Measurements from ENCODE around the gene SLC41A3.

SLC41A3 gene

DNA sequence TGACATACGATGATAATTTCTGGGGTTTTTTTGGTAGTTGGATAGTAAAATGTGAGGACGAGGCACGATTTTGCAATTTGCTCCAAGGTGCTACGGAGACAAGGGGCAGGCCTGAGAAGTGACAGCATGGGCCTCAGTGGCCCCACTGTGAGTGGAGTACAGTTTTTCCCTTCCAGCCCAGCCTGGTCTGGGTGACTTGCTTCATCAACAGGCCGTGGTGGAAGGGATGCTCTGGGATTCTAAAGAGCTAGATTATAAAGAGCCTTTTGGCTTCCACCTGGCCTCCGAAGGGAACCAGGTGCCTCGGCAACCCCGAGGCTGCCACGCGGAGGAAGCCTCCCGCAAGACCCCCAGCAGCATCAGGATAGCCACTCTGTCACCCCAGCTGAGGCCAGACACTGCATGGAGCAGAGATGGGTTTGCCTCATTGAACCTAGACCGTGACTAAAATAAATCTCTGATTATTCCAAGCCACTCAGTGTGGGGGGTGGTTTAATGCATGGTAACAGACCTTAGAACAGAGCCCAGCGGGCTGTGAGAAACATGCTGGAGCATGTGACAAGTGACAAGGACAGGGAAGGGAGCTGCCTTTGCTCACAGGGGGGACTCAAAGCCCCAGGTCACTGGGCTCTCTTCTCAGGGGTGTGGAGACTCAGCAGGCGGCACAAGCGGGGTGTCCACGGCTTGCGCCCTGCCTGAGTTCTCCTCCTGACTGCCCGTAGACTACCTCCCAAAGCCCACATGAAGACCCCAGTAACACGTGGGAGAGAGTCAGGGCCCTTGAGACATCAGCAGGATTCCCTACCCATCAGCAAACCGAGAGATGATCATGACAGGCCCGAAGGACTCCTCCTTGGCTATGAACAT, 22.6 kb upstream of the SLC41A3 start:
- TF ChIP-seq, protein P1, sequence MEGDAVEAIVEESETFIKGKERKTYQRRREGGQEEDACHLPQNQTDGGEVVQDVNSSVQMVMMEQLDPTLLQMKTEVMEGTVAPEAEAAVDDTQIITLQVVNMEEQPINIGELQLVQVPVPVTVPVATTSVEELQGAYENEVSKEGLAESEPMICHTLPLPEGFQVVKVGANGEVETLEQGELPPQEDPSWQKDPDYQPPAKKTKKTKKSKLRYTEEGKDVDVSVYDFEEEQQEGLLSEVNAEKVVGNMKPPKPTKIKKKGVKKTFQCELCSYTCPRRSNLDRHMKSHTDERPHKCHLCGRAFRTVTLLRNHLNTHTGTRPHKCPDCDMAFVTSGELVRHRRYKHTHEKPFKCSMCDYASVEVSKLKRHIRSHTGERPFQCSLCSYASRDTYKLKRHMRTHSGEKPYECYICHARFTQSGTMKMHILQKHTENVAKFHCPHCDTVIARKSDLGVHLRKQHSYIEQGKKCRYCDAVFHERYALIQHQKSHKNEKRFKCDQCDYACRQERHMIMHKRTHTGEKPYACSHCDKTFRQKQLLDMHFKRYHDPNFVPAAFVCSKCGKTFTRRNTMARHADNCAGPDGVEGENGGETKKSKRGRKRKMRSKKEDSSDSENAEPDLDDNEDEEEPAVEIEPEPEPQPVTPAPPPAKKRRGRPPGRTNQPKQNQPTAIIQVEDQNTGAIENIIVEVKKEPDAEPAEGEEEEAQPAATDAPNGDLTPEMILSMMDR (IDR thresholded peaks at IDR 0.05; ENCODE audit: control insufficient read depth, extremely low read depth, insufficient read depth): no peak
- H3K4me3 ChIP-seq (ENCODE audit: low read depth, low read length): no peak overlapping the region
- DNase-seq (ENCODE audit: low read depth): no peak

DNA sequence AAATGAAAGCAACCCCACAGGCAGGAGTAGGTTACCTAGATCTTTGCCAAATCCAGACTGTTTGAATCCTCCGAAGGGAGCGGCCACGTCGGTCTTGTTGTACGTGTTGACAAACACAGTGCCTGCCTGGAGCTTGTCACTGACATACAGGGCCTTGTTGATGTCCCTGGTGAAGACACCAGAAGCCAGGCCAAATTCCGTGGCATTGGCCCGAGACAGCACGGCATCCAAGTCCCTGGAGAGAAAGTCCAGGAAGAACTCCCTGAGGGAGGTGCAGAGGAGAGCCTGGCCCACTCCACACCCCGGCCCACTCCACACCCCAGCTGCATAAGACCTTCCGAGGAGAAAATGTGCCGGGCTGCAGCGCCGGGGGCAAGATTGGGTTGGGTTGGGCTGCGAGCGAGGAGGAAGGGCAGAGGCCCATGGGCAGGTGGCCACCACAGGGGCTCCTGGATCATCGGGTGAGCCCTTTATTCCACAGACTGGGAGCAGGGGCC, 21.8 kb upstream of the SLC41A3 start:
- TF ChIP-seq, protein P1 (IDR thresholded peaks at IDR 0.05; ENCODE audit: control insufficient read depth, extremely low read depth, insufficient read depth): no peak
- DNase-seq (ENCODE audit: low read depth): no peak
- no peak overlapping the region for H3K4me3 ChIP-seq (ENCODE audit: low read depth, low read length)

DNA sequence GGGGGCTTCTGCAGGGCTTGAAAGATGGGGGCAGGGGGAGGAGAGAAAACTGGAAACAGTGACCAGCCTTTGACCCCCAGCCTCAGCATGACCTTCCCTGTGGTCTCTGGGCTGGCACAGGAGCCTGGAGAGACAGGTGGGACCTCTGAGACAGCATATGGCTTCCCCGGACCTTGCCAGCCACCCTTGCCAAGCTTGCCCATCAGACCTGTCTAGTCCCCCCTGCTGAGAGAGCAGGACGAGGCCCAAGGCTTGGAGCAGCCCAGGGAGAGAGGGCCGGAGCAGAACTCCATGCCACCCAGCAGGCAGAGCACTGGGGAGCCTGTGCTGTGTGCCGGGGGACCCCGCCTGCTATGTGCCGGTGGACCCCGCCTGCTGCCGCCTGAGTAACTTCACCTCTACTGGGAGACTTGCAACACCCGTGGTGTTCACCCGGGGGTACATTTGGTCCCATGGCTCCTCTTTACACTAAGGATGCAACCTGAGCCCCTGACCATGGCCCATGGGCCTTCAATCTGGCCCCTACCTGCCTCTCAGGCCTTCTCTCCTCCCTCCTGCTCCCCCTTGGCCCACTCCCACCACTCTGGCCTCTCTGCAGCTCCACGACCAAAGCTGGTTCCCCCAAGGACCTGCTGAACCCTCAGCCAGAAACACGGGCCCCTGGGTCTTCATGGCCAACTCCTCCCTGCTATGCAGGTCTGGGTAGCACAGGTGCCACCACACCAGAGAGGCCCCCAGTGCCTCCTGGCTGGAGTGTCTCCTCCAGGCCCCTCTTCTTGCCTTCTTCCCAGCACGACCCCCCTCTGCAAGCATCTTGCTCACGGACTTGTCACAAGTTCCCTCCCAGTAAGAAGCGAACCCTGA, 21.1 kb upstream of the SLC41A3 start:
- no peak for DNase-seq (ENCODE audit: low read depth)
- no peak overlapping the region for H3K4me3 ChIP-seq (ENCODE audit: low read depth, low read length)
- TF ChIP-seq, protein P1 (IDR thresholded peaks at IDR 0.05; ENCODE audit: control insufficient read depth, extremely low read depth, insufficient read depth): no peak

DNA sequence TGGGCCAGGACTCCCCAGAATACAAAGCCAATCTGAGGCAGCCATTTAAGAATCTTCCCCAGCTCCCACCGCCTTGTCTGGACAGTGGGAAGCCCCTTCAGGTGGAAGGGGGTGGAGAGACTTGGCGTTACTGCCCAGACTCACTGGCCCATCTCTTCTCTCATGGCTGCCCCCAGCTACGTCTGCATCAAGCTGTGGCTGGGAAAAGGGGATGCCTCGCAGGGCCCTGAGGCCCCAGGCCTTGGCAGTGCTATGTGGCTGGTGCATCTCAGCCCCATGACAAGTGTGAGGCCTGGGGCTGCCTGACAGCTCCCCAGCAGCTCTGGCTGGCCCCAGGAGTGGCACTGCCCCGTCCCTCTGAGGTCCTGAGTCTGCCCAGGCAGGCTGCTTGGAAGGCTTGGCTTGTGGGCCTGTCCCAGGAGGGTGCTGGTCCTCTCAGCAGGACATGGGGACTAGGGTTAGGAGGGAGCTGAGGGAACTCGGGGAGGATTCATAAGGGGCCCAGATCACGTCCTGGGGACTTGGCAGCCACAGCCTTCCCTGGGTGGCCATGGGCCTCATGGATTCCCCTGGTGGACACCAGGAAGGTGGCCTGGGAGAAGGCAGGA, 20.2 kb upstream of the SLC41A3 start:
- no peak for DNase-seq (ENCODE audit: low read depth)
- no peak overlapping the region for H3K4me3 ChIP-seq (ENCODE audit: low read depth, low read length)
- TF ChIP-seq, protein P1 (IDR thresholded peaks at IDR 0.05; ENCODE audit: control insufficient read depth, extremely low read depth, insufficient read depth): no peak

DNA sequence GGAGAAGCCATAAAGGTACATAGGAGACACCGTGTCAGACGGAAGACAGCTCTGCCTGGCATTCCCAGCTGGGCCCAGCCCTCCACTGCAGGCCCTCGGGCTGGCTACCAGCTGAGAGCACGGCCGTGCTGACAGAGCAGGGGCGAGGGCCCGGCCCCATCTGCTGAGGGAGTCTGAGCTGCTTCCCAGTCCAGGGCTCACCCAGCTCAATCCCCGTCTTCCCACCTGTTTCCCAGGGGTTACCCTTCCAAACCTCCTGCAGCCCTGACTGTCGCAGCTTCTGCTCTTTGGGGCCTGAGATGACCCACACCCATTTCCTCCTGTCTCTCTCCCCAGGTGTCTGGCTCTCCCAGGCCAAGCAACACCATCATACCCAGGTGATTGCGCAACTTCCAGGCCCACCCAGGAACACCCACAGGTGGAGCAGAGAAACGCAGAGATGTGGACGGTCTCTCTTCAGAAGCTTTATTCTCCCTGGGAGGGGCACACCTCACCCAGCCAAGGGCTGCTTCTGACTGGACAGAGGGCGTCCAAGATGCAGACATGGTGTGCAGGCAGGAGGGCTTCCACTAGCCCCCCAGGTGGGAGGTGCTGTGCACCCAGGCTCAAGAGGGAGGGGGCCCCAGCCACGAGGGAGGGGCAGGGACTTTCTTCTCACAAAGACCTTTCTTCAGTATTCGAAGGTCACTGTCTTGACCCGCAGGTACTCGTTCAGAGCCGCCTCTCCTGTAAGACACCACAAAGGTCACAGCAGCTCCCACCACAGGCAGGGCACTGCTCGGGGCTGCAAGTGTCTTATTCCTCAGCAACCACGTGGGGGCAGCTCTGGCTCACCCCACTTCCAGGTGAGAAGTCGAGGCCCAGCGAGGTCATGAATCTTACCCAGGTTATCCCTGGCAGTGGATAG, 19.4 kb upstream of the SLC41A3 start:
- no peak overlapping the region for H3K4me3 ChIP-seq (ENCODE audit: low read depth, low read length)
- DNase-seq (ENCODE audit: low read depth): no peak
- TF ChIP-seq, protein P1 (IDR thresholded peaks at IDR 0.05; ENCODE audit: control insufficient read depth, extremely low read depth, insufficient read depth): peak; percentile 22; the same call in 1 of the 2 replicates

DNA sequence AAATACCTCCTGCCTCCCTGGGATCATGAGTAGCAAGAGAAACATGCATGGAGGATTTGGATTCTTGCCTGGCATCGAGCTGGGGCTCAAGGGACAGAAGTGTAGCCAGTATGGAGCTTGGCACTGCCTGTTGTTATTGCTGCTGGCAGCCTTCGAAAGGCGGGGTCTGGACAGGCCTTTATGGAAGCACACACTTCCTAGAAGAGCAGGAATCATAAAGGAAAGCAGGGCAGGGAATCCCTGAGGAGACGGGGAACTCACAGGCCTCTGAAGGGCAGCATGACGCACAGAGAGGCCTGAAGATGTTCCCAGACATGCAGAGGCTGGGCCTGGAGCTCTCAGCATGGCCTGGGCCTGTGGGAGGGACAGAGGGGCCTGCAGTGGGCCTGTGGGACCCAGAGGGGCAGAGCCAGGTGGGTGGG, 18.6 kb upstream of the SLC41A3 start:
- DNase-seq (ENCODE audit: low read depth): no peak
- no peak overlapping the region for H3K4me3 ChIP-seq (ENCODE audit: low read depth, low read length)
- TF ChIP-seq, protein P1 (IDR thresholded peaks at IDR 0.05; ENCODE audit: control insufficient read depth, extremely low read depth, insufficient read depth): no peak

Data from LNCaP clone FGC (cell line).